Measurements from ENCODE around the gene ITGA3.
"Not testable (repeated sequence)": the region's sequence is repeated elsewhere in the genome, so short reads cannot be mapped to it uniquely, and the experiment has no call there.

ITGA3 gene

DNA sequence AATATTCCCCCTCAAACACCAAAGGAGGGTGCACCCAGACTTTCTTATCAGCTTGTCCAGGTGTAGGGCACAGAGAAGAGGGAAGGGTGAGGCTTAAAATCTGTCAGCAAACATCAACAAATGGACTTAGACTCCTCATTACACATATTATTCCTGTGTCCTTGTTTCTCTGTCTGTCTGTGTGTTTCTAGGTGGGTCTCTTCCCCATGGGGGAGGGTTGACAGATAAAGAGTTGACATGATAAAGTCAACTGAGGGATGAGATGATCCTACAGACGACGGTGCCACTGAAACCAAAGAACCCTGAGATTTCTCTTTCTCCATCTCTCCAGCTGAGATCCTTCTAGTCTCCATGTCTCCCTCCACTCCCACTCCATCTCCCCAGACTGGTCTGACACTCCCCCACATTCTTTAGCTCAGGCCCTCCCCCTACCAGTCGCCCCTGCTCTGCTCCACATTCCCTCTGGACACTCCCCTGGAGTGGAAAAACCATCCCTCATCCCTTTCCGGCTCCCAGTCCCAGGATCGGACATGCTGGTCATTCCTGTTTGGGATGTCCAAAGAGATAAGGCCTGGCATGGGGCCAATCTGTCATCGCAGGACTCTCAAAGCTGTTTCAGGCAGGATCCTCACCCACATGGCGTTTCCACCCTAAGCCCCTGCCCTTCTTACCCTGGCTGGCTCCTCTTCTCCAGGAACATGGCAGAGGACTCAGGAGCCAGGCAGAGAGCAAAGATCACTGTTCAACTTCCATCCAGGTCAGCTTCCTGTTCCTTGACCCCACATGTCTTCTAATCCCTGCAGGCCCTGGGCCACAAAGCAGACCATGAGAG lies 2.9 kb upstream of the ITGA3 start:
- no peak for DNase-seq

DNA sequence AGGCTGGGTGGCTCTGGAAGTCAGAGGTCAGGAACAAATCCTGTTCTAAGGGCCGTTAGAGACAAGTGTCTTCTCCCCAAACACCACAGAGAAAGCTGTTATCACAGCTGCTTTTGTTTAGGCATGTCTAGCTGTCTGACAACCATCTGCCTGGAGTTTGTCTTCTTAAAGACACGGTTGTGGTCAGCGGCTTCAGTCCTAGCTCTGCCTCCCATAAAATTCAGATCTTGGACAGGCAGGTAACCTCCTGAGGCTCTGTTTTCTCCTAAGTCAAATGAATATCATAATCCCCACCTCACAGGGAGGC lies 2.3 kb upstream of the ITGA3 start:
- no peak for DNase-seq

DNA sequence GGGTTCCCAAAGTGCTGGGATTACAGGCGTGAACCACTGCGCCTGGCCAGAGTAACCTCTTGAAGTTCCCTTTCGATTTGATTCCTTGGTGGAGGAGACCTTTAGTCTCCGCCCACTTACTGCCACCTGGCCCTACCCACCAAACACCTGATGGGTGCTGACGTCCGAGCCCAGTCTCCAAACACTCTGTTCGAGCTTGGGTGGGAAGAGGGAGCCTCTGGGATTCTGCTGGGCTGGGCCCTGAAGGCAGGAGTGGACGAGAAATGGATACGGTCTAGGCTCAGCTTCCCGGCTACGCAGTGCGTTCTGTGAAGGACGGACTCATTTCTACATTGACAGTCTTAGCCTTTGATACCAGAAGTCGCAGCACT lies 870 bp upstream of the ITGA3 start:
- DNase-seq: no peak

DNA sequence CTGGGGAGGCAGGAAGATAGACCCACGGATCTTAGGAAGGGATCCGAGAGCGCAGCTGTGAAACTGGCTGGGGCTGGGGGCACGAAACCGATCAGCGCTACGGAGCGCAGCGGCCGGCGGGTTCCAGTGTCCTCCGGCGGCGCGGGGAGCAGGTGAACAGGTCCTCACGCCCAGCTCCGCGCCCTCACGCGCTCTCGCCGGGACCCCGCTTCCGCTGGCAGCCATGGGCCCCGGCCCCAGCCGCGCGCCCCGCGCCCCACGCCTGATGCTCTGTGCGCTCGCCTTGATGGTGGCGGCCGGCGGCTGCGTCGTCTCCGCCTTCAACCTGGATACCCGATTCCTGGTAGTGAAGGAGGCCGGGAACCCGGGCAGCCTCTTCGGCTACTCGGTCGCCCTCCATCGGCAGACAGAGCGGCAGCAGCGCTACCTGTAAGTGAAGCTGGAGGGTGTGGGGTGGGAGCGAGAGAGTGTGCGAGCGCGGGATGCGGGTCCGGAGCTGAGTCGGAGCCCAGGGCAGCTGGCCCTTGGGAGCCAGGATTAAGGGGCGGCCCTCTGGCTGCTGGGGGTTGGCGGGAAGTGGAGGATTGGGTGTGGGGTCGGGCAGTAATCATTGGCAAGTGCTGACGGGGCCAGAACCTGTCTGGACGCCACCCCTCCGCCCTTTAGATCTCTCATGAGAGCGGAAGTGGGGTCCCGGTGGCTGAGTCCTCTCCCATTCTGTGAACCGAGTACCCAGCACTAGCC lies 479 bp downstream of the ITGA3 start:
- peak; percentile 6 for DNase-seq

DNA sequence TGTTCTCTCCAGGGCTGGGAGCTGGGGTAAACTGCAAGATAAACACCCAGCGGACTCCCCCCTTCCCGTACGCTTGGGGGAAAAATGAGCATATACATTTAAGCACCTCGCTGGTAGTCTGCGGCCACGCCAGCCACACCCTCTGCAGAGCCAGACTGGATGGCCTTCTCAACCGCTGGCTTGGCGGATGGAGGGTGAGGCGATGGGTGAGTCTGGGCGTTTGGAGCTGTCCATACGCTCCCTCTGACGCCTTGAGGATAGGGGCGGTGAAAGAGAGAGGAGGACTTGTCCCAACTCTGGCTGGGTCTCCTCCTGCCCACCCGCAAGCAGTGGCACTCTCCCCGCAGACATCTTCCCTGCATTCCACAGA lies 1.0 kb downstream of the ITGA3 start:
- DNase-seq: no peak

DNA sequence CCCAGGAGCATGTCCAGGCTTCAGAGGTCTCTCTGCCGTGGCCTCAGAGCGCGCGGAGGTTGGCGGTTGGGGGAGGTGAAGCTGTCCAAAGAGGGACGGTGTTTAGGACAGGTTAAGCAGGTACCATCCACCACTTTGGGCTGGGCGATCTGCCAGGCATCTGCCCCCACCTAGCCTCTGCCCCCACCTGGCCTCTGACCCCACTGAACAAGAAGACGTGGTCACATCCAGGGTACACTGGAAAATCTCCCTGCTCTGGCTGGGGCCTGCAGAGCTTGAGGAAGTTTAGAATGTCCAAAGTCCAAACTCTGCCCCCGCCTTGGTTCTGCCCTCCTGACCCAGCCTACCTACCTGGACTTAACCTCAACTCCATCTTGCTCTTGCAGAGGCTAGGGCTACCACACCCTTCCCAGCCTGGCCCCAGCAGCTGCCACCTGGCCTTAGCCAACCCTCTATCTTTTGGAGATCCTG lies 1.6 kb downstream of the ITGA3 start:
- no peak for DNase-seq

DNA sequence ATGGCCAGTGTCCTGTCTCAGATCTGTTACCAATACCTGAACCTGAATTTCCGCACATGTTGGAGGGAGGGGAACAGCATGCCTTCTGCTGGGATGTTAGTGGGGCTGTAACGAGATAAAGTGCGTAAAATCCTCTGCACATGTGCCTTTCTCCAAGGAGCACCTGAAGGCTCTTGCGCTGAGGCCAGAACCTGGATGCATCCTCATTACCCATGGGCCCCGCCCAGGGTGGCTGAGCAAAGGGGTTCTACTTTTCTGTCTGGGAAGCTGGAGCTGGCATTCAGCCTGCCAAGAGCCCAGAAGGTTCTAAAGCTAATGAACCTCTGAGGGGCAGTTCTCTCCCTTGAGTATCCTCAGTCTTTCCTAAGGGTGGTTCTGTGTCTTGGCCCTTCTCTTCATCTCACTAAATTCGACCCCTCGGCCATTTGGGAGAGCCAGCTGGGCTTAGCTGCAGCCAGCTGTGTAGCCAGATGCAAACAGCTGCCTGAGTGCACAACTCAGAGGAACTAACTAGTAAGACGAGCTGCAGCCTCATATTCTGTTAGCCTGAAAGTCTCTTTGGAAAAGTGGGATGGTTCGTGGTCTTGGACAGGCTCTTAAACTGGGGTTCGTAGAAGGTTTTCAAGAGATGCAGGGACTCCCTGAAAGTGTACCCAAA lies 2.5 kb downstream of the ITGA3 start:
- DNase-seq: no peak

DNA sequence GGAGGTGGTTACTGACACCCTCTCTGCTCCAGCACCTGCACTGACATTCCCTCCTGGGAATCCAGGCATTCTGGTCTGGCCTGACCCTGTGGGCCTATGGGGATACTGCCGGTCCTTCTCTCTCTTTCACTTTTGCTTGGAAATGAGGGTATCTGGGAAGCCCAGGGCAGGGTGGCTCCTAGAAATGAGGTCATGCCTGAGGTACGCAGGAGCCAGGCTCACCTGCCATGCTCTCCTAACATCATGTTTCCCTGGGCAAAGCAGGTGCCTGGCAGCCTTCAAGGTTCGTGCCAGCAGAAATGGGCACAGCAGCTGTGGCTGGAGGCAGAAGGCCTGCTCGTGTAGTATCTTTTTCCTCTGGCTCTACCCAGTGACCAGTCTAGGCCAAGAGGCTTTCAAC lies 3.3 kb downstream of the ITGA3 start:
- no peak for DNase-seq

DNA sequence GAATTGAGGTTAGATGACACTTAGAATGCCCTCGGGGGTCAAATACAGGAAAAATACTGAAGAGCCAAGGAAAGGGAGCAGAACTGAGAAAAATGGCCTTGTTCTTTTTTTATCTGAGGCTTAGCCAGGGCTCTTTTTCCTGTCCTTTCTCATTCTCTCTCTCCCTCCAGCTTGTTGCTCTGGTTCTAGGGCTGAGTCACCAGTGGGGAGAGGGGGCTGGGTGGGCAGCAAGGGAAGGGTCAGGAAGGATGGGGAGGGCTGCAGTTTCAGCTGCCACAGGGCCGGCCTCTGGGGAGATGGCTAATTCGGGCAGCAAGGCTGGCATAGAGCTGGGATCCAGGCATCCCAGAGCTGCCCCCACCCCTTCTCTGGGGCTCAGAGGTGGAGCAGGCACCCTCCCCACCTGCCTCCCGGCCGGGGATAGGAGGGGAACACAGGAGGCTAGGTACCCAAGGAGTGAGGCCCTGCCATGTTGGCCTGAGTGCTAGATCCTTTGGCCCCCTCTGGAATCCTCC lies 3.9 kb downstream of the ITGA3 start:
- no peak for DNase-seq

DNA sequence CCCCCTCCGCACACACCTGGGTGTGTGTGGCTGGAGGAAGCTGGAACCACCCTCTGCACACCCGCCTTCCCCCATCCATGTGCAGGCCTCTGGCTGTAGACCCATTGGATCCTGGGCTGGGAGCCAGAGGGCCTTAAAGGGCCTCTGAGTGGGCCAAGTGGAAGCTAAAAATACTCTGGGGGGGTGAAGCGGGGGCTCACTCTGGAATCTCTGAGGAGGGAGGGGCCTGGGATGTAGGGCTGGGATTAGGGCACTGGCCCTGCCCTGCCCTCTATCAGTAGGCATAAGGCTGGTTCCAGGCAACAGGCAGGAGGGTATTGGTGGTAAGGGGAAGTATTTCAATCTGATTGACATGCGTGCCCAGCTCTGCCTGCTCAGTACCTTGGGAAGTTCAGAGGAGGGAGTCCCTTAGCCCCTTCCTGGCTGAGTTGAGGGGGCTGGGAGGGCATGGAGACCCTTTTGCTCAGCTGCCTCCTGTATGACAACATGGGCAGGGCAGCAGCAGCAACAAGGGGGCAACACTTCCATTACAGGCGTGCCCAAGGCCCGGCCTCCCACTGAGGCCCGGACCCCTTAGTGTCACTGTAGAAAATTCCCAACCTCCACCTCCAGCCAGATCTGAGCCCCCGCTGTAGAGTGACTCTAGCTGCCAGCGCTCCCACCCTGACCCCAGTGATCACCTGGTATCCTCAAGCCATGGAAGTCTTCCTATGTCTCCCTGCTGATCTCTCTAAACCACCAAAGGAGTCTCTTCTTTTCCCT lies 5.2 kb downstream of the ITGA3 start:
- no peak for DNase-seq

DNA sequence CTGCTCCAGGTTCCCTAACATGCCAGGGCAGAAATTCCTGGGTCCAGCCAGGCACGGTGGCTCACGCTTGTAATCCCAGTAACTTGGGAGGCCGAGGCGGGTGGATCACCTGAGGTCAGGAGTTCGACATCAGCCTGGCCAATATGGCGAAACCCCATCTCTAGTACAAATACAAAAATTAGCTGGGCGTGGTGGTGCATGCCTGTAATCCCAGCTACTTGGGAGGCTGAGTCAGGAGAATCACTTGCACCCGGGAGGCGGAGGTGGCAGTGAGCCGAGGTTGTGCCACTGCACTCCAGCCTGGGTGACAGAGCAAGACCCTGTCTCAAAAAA lies 5.8 kb downstream of the ITGA3 start:
- DNase-seq: not testable (repeated sequence)

DNA sequence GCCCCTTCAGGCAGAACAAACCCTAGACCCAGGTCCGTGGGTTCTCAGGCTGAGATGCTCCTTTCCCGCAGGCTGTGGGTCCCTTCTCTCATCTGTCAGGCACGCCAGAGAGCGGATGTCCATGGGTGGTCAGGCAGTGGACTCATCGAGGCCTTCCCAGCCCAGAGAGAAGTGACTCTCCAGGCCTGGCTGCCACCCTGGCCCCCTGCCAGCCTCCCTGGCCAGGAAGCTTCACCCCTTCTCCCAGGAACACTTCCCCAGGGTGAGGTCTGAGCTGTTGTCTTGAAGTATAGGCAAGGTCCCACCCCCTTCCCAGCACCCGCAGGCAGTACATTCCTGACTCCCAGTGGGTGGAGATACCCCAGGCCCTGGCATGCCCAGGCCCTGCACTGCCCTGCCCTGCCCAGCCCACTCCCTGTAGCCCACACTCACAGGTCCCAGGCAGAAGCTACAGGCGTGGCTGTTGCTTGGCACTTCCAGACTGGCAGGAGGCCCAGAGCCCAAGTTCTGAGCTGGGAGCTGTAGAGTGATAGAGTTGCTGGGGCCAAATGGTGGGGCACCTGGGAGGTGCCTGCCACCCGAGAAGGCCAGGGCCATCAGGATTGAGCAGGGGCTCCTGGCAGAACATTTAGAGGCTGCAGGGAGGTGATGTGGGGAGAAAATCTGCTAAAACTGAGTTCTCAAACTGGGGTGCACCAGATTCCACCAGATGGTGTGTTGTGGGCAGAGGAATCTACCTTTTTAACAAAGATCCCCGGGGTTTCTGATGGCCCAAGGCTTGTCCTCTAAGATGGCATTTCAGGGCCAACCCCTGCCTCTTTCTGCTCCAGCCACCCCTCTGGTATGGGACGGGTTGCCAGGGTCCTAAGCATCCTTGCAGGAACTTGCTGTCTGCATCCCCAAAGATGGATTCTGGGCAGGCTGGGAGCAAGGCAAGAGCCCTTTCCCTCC lies 6.7 kb downstream of the ITGA3 start:
- no peak for DNase-seq

DNA sequence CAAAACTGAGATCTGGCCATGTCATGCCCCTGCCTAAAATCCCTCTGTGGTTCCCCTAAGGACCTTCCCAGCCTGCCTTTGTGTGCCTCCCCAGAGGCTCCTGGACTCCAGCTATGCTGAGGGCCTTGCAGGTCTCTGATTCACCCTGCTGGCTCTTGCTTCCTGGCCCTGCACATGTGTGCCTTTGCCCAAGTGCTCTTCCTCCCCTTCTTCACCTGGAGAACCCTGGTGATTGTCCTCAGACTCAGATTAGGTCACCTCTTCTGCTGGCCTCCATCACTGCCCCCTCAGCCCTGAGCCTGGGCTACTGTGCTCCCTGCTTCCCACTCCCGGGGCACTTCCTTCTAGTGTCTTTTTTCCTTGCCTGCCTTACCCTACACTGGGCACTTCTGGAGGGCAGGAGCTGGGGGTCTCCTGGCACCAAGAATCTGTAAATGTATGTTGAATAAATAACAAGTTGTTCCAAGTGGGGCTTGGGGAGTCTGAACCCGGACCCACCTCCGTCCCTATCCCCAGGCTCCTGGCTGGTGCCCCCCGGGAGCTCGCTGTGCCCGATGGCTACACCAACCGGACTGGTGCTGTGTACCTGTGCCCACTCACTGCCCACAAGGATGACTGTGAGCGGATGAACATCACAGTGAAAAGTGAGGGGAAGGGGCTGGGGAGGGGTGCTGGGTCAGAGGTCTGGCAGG lies 7.8 kb downstream of the ITGA3 start:
- no peak for DNase-seq

DNA sequence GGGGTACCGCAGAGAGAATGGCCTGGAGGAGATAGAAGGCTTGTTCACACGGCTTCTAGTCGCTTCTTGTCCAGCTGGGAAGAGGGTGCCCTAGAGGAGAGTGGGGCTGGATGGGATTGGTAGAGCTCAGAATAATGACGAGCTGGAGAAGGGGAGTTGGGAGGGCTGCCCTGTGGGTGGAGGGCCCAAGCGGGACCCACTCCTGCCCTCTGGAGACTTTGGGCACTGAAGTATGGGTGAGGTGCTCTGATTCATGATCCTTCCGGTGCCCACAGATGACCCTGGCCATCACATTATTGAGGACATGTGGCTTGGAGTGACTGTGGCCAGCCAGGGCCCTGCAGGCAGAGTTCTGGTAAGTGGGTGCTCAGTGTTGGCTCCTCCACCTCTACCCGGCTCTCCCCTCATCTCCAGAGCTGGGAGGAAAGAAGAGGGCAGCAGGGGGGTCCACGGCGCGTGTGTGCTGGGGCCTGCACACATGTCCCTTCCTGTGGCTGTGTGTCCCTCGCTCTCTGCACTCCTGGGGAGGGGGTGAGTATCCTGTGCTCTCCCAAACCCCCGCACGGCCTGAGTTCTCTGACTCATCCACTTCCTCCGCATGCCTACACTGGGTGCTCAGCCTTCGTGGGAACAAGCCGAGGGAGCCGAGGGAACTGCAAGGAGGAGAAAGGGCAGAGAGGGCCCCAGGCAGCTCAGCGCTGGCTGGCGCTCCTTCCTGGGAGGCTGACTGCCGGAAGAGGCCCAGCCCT lies 8.5 kb downstream of the ITGA3 start:
- no peak for DNase-seq

DNA sequence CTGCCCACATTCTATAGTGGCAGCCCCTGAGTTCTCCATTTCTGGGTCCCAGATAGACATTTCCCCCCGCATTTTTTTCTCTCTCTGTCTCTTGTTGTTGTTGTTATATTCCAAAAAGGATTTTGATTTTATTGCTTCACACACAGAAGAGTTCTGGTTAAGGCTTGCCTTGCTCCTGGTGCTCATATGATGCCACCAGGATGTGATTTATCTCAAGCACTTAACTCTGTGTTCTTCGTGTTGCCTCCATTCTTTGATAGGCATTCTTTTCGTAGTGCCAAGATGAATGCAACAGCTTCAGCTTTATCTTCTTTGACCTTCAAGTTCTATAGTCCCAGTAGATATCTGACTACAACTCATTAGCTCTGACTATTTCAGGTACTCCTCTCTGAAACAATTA lies 9.1 kb downstream of the ITGA3 start:
- DNase-seq: no peak

DNA sequence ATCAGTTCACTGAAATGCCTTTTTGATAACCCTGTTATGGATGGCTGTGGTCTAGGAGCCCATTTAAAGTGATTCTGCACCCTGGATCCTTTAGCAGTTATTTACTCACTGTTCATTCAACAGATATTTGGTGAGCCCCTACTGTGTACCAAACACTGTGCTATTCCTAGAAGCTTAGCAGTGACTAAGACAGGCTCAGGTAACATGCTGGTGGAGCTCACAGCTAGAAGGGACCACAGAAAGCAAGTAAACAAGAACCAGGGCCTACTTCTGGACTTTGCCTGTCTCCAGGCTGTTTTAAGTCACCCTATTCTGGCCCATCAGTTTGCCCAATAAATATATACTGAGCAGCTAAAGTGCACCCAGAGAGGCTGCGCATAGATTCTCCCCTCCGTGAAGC lies 11.1 kb downstream of the ITGA3 start:
- DNase-seq: no peak

DNA sequence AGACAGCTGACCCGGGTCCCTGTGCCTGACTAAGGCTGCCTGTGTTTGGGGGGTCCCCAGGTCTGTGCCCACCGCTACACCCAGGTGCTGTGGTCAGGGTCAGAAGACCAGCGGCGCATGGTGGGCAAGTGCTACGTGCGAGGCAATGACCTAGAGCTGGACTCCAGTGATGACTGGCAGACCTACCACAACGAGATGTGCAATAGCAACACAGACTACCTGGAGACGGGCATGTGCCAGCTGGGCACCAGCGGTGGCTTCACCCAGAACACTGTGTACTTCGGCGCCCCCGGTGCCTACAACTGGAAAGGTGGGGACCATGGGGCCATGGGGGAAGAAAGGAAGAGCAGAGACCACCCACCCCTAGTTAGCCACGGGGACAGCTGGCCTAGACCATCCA lies 12.1 kb downstream of the ITGA3 start:
- no peak for DNase-seq

DNA sequence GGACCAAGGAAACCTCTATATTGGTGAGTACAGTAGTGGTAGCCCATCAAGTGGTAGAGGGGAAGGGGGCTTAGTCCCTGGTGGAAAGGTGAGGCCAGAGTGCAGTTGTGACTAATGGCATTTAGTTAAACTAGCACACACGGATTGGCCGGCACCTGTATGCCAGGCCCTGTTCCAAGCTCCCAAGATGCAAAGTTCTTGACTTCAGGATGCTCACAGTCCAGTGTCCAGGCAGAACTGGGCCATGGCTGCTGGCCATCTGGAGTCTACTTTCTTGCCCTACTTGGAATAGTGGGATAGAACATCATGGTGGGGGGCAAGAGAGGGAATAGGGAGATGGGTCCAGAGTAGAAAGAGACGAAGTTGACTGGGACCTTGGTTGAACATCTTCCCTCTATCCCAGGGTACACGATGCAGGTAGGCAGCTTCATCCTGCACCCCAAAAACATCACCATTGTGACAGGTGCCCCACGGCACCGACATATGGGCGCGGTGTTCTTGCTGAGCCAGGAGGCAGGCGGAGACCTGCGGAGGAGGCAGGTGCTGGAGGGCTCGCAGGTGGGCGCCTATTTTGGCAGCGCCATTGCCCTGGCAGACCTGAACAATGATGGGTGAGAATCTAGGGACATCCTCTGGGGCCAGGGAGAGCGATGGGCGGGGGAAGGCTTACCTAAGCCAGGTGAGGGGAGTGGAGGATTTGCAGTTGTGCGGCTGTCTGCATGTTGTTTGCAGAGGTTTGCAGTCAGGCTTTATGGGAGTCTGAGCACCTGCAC lies 15.2 kb downstream of the ITGA3 start:
- no peak for DNase-seq

DNA sequence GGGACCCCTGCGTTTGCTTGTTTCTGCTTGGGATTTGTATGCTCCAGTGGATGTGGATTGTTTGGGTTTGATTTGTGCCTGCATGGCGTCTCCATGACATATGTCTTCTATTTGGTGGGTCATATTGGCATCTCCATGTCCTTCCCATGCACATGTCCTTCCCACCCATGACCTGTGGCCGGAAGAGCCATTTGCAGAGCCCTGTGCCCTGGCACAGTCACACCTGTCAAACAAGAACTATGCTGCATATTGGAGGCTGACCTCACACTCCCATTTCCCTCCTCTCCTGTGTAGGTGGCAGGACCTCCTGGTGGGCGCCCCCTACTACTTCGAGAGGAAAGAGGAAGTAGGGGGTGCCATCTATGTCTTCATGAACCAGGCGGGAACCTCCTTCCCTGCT lies 15.8 kb downstream of the ITGA3 start:
- DNase-seq: no peak

DNA sequence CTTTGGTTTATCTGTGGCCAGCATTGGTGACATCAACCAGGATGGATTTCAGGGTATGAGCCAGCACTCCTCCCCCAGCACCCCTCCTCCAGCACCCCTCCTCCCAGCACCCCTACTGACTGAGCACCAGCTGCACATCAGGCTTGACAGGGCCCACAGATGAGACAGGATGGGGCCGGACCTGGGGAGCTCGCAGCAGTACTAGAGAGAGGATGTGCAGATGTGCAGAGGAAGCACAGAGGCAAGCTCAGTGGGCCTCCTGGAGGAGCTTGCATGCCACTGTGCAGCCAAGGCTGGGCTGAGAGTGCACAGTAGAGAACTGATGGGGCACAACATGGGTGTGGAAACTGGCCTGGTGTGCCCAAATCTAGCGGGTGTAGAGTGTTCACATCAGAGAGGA lies 16.2 kb downstream of the ITGA3 start:
- DNase-seq: no peak
